CD4-positive, alpha-beta T cell treated with Interleukin-15 for 1 hour (primary cell): ENCODE results near the gene AKAP12.
A peak's percentile ranks its signal among the peaks of the same experiment; 100 is the strongest.

Experiments used
- DNase-seq: peaks from one replicate; pipeline ENCODE4 v3.0.0-alpha.2; 2020

Gene AKAP12

DNA sequence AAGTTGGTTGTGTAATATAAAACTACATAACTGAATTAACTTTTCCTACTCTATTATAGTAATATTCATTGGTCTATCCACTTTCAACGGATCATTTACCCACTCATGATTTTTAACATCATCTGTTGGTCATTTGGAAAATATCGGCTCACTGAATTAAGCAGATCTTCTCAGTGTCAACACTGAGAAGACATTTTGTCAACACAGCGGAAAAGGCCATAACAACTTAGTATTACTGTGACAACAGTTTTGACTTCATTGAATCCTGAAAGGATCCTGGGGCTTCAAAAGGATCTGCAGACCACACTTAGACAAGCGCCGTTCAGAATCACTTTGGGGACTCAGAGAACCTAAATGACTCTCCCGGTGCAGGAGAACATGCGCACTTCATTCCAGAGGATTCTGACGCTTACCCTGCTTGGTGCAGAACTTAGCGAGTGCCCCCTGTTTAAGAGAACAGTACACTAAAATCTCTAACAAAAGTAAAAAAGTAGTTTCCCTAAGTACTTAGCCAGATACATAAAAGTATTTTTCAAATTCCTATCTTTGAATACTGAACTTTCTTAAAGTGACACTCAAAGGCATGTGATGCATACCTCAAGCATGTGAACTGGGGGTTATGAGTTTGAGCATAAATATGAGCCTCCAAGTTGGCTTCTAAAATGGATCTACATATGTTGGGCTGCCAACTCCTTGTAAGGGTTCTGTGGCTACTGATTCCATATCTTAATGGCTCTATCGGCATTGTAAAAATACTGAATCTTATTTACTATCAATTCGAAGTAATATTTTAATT, 147.6 kb downstream of the AKAP12 start:
- DNase-seq: no peak

DNA sequence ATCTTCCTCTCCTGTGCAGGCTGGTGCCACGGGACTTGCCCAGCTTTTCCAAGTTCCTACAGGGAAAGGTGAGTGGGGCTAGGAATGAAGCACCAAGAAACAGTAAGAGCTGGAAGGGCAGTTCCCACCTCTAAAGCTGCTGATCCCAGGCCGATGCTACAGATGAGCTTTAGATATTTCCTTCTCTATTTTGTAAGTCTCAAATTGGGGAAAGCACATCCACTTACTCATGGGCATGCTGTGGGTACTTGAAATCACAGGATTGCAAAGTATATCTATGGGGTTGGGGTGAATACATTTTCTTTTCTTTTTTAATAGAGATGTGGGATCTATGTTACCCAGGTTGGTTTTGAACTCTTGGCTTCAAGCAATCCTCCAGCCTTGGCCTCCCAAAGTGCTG, 148.5 kb downstream of the AKAP12 start:
- no peak for DNase-seq

DNA sequence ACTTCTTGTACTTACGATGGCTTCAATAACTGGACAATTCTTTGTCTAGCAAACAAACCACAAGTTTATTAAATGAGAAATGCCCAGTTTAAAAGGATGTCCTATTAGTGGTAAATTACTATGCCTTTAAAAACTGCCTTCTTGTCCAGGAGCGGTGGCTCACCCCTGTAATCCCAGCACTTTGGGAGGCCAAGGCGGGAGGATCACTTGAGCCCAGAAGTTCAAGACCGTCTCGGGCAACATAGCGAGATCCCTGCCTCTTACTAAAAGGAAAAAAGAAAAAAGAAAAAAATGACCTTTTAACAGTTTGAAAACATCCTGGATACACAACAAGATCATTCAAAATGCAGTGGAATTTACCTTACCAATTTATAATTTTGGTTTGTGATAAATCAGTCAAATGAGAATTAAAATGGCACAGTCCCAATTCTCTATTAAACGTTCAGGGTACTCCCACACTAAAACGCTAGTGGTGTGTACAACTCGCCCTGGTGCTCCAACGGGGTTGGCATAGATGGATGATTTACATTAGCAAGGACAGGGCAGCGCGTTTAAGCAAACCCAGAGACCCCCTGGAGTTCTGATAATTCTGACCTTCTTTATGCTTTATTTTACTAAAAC, 149.3 kb downstream of the AKAP12 start:
- DNase-seq: no peak

DNA sequence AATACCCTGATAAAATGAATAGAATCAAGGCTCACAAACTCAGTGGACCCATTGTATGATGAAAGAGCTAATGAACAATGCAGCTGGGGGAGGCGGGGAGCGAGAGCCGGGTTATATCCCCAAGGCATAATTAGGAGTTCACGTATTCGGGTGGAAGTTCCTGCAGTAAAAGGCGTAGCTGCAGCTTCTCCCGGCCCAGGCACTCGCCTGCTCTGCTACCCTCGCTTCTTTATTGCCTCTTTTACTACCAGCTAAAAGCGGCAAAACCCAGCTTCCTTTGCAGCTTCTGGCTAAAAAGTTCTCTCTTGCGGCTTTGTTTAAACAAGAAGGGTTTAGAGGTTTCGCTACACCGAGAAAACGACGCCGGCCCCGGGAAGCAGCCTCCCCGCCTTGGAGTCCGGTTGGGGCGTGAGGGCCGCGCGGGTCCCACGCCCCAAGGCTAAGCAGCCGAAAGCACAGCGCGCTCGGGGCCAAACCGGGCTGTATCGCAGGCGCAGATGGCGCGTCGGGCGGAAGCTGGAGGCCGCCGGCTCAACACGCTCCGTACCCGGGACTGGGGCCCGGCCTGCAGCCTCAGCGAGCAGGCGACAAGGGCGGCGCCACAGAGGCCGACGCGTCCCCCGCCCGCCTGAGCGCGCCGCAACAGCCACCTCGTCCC, 150.0 kb downstream of the AKAP12 start:
- DNase-seq: no peak

DNA sequence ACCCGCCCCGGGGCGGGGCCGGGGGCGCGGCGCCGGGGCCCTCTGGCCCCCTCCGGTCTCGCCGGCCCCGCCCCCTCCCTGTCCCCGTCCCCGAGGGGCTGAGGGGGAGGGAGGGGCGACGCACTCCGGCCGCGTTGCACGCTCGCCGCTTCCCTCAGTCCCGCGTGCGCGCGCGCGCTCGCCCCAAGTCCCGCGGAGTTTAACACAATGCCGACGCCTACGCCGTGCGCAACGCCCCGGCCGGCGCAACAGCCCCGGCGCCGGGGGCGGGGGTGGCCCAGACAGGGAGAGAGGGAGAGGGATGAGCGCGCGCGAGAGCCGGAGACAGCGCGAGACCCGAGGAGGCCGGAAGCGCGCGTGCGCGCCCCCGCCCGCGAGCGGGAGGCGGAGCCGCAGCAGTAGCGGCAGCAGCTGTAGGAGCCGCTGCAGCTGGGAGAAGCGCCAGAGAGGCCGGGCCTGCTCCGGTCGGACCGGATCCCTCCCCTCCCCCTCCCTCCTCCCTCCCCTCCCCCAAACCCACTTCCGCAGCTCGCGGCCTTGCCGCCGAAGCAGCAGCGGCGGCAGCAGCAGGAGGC, 150.6 kb downstream of the AKAP12 start:
- peak; percentile 99 for DNase-seq

GRCh38 chr6:151390851-151391470, 151.2 kb downstream of the AKAP12 start:
- no peak for DNase-seq

DNA sequence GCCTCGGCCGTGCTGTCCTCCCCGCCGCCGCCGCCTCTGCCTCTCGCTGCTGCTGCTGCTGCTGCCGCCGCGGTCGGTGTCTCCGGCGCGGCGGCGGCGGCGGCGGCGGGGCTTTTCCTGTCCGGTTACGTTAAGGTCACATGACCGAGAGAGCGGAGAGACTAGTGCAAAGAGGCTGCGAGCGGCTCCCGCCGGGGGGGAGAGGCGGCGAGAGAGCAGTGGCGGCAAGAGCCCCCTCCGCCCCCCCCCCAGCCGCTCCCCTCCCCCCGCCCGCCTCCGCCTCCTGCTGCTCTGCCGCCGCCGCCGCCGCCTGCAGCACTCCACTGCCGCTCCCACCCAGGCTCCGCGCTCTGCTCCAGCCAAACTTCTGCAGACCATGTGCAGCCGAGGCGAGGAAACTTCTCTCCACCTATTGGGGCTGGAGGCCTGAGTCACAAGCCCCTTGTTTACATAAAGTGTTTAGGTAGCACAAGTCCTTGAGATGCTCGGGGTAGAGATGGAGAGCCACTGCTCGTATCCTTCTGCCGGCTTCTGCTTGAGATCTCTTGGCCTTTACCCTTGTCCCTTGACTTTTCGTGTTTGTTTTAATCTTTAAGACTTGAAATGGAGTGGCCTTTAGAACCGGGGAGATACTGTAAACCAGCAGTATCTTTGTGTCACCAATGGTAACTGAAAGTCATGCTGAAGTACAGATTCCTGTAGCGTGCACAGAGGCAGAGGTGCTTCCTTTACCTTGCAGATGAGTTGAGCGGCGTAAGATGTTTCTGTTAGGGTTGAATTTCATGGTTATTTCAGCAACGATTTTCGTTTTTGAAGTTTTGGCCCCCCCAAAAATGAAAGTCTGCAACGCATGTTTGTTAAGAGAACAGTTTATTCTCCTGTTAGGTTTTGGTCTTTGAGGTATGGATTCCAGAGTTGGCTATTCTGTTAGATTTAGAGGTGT, 152.0 kb downstream of the AKAP12 start, which contains the start of gene ZBTB2:
Gene ZBTB2 (minus strand): TSS at position 89 of the 943 bp plus-strand sequence. CDS start 17,922 bp downstream, outside the sequence.
- DNase-seq: peak; percentile 80

GRCh38 chr6:151392427-151392826, 152.7 kb downstream of the AKAP12 start:
- DNase-seq: no peak

DNA sequence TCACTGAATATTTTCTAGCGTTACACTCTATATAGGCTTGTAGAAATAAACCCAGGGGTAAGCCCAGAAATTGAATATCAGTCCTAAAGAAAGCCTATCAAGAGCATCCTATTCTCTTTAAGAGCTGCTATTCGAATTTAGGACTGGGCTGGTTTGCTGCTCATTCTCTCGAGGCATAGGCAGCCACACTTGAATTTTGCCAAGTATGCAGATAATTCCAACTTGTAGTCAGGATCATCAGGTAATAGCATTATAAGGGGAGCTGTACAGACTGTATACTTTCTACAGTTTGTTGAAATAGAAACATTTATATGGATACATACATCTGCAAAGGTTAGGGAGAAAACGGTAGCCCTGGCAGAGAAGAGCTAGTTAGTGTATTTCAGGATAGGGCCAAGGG, 153.6 kb downstream of the AKAP12 start:
- no peak for DNase-seq

DNA sequence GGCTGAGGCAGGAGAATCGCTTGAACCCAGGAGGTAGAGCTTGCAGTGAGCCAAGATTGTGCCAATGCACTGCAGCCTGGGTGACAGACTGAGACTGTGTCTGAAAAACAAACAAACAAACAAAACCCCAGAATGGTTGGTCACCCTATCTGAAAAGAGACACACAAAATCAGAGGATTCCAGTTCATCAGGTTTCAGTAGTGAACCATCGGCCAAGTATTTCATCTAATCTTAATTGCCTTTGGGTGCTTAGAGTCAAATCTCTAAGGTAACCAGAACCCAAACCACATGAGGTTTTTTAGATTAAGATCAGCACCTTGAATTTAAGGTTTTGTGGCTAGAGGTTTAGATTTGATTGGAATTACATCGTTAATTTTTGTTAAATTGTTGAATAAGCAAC, 159.9 kb downstream of the AKAP12 start:
- DNase-seq: no peak

DNA sequence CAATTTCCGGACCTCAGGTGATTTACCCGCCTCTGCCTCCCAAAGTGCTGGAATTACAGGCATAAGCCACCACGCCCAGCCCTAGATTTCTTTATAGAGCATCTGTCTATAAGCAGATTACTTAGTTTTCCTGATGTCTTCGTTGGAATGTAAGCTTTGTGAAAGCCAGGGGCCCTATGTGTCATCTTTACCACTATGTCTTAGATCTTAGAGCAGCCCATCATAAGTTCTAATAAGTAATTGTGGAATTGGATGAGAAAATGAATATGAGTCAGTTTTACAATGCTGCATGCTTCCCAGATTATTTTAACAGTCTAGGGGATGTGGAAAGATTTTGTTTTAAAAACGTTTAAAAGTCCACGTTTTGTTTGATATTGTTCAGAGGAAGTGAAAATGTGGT, 160.7 kb downstream of the AKAP12 start:
- DNase-seq: no peak

GRCh38 chr6:151402228-151402627, 162.5 kb downstream of the AKAP12 start:
- DNase-seq: no peak

DNA sequence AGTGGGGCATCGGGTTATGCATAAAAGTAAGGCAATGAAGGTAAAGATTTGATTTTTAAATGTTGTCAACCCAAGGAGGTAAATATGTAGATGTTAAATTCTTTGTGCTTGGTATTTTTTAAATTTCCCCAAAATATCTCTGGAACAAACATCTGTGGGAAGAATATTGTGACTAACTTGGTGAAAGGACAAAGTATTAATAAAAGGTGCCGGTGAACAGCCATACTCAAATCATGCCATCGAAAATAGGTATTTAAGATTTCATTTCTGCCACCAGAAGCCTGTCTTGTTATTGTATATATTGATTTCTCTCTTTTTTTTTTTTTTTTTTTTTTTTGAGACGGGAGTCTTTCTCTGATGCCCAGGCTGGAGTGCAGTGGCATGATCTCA, 164.1 kb downstream of the AKAP12 start:
- no peak for DNase-seq
